NCI-H1092 treated with DMSO at 0.1 percent for 48 hours (cell line): ENCODE data around the gene IRGC.
A peak's percentile ranks its signal among the peaks of the same experiment; 100 is the strongest.

Experiments used
- DNase-seq: peaks from one replicate; lab custom pipeline; 2025; lab: John Stamatoyannopoulos, UW

Gene IRGC

DNA sequence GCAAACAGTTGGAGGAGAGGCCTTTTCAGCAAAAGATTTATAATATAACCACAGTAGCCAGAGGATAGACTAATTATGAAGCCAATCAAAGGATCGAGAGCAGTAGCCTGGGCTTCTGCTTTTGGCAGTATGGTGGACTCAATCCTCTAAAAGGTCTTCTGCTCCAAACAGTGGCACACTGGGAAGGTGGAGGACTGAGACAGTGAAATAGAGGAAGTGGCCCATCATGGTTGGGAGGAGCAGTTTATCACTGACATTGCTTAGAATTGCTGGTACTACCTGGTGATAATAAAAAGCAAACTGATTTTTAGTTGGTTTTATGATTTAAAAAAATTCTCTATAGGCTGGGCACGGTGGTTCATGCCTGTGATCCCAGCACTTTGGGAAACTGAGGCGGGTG is 25.0 kb upstream of the IRGC start:
- DNase-seq: no peak

DNA sequence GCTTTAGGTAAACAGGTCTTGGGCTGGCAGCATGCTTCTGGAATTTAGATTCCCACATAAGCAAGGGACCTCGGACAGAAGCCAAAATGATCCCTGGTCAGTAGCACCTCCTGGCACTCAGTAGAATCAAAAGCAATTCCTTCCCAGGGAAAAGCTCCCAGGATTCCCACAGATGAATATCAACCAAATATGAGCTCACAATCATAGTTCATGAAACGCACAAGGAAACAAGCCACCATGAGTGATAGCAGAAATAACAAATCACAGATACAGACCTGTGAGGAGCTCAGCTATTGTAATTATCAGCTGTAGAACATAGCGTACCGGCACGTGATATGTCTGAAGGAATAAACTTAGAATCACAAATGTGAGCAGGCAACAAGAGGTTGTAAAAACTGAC is 24.1 kb upstream of the IRGC start:
- no peak for DNase-seq

DNA sequence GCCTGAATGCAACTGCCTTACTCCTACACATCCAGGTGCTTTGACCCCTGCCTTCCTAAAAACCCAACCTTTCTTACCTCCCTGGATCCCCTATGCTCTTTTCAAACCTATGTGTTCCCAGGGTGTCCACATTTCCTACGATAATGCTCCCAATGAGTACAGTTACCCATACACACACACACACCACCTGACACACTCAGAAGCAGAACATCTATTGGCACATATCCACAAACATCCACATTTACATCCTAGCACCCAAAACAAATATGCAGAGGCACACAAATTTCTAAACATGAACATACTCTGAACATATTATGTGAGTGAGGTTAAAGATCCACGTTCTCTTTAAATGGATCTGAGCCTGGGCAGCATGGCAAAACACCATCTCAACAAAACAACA is 23.5 kb upstream of the IRGC start:
- no peak for DNase-seq

DNA sequence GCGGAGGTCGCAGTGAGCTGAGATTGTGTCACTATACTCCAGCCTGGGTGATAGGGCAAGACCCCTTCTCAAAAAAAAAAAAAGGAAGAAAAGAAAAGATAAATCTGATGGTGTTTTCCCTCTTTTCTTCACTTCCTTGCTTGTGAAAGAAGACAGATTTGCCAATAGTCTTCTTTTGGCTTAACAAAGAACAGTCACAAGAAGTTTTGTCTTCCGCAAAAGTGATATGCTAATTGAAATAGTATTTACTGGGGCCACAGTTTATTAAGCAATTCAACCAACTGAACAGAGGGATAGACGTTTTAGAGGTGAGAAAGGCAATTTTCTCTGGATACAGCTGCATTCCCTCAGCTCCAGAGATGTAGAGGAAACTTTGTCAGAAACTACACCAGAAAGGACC is 23.0 kb upstream of the IRGC start:
- DNase-seq: no peak

DNA sequence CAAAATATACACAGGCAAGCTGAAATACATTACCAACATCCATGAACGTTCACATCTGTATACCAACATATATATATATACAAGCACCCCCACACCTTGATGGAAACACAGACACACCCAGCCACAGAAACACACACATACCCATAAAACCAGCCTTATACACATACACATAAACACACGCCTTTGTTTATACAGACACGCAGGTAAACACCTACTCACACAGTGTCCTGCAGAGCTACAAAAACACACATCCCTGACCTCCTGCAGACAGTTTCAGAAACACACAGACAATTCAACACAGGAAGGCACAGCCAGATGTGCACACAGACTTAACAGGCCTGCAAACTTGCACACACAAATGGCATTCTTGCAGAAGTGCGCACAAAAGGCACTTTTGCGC is 21.3 kb upstream of the IRGC start:
- DNase-seq: no peak

DNA sequence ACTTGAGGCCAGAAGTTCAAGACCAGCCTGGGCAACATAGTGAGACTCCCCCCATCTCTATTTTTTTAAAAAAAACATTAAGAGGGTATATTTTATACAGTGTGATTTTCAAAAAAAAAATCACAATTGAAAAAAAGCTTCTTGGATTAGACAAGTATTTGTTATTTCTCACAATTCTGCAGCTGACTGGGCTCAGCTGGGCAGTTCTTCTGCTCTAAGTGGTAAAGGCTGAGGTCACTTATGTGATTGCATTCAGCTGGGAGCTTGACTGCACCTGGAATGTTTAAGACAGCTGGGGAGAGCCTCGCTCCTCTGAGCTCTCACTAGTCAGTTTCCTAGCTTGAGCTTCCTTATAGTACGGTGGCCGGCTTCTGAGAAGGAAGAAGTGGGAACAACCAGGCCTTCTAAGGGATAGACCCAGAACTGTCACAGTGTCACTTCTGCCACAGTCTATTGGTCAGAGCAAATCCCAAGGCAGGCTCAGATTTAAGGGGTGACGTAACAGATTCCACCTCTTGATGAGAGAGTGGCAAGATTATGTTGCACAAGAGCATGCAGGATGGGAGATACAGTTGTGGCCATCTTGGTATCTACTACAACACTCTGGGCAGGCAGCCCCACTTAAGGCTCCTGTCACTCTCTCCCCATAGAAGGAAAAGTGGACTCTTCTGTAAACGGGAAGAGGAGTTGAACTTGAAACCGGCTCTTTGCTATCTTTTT is 19.7 kb upstream of the IRGC start:
- DNase-seq: no peak

DNA sequence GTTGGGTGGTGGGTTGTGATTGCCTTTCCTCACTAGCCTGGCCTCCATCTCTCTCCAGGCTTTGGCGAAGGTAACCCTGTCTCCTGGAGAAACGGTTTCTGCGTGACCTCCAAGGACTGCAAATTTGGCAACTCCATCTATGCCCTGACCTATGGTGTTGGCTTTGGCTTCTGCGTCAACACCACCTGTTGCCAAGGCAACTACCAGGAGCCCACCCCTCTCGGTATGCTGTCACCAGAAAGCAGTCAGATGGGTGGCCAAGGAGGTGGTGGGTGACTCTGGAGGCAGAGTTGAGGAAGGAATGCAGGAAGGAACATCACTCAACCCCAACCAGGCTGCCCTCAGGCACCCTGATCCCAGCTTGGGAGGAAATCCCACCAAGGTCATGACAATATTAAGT is 18.6 kb upstream of the IRGC start:
- DNase-seq: no peak

DNA sequence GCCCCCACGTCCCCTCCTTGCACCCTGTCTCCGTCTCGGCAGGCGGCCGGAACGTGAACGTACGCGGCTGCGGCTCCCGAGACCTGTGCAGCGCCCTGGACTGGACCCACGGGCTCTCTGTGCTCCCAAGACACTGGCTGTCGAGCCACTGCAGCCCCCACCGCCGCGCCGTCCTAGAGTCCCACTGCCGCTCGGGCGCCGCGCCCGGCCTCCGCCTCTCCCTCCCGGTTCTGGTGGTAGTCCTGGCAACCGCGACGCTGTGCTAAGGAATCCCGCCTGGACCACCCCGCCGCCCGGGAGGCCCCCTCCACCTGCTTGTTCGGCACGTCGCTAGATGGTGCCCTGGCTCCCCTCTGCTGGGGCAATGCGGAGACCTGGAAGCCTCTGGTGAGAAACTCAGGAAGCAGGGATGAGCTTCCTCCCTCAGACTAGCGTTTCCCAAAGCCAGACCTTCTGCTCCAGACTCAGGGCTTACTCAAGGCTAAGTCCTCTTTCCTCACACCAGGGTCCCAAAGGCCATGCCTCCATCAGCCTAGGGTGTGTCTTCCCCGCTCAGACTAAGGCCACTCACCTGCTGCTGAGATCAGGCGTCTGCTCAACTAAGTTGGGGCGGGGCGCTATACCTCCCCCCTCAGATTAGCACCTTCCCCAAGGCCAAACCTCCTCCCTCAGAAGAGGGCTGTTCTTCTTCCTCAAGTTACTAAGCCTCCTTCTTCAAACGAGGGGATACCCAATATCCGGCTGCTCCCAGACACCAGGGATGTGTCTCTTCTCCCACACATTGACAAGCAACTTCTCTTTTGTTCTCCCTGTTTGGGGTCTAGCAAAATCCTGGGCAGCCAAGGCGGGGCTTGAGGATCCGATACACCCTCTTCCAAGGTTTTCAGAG is 16.1 kb upstream of the IRGC start:
- peak; percentile 1 for DNase-seq

DNA sequence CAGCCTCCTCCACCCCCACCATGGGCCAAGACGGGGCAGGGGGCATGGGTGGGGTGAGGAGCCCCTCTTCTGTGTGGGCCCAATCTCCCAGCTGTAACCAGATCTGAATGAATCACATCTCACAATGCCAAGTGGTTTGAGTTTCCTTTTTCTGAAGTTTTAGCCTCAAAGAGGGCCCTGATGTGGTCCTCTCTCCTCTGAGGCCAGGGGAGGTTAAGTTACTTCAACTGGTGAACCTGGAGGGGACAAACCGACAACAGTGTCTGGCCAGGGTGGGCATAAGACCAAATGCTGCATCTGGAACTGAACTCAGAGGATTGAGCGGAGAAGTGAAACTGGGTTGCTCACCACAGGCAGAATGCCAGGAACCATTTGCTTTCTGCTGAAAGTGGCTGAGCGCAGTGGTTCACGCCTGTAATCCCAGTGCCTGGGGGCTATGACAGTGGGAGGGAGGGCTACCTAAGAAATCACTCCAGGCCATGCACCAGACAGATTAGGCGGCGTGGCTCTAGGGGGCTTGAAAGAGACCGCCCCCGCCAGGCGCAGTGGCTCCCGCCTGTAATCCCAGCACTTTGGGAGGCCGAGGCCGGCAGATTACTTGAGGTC is 15.4 kb upstream of the IRGC start:
- DNase-seq: no peak

DNA sequence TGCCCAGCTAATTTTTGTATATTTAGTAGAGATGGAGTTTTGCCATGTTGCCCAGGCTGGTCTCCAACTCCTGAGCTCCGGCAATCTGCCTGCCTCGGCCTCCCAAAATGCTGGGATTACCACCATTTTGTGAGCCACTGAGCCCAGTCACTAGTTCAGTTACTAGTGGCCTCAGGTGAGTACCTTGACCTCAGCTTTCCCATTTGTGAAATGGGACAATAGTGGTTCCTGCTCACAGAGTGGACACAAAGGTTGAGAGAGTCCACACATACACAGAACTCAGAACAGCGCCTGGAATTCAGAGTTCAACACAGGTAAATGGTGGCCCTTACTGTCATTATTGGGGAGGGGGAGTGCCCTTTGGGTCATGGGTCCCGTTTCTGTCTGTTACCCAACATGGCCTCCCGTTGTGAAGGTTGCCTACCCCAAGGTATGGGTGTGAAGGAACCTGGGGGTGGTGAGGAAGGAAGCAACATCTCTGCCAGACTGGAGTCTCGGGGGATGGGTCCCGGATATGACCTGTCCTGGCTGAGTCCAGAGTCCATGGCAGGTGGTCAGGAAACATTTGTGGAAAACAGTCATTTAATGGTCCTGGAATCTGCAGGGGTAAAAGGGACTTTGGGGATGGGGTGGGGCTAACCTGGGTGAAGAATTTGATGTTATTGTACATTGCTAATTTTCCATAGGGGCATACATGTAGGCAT is 11.7 kb upstream of the IRGC start:
- DNase-seq: no peak

DNA sequence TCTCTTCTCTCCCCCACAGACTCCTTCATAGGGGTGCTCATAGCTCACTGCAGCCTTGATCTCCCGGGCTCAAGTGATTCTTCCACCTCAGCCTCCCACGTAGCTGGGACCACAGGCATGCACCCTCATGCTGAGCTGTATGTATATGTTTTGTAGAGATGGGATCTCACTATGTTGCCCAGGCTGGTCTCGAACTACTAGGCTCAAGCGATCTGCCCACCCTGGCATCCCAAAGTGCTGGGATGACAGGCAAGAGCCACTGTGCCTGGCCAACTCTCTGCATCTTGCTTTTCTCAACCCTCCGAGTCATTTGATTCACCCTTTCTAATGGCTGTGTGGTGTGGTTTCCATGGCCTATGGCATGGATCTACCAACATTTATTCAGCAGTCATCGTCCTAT is 10.1 kb upstream of the IRGC start:
- no peak for DNase-seq

DNA sequence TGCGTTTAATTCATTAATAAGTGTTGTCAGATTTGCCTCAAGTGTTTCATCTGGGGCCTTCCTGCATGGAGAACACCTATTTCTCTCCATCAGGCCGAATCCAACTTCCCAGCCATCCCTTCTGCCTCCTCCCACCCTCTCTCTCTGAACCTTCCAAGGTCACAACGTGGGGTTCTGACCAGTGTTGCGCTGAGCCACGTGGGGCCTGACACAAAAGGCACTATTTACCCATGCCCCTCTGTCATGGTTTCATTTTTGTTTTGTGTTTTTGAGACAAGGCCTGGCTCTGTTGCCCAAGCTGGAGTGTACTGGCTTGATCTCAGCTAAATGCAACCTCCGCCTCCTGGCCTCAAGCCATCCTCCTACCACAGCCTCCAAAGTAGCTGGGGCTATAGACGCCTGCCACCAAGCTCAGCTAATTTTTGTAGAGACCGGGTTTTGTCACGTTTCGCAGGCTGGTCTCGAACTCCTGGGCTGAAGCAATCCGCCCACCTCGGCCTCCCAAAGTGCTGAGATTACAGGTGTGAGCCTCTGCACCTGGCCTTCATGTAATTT is 8.6 kb upstream of the IRGC start:
- DNase-seq: no peak

DNA sequence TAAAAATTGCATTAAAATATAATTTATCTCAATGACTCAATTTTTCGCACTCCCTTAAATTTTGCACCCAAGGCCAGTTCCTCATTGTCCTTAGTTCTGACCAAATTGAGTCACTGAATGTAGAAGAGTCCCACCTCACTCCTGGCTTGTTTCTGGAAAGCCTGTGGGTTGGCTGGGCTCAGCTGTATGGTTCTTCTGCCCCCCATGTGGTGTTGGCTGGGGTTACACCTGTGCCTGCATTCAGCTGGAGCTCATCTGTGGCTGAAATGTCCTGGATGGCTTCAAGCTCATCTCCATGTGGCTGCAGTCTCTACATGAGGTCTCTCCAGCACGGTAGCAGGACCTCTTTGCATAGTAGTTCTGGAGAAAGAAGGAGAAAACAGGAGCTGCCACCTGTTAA is 7.2 kb upstream of the IRGC start:
- no peak for DNase-seq

DNA sequence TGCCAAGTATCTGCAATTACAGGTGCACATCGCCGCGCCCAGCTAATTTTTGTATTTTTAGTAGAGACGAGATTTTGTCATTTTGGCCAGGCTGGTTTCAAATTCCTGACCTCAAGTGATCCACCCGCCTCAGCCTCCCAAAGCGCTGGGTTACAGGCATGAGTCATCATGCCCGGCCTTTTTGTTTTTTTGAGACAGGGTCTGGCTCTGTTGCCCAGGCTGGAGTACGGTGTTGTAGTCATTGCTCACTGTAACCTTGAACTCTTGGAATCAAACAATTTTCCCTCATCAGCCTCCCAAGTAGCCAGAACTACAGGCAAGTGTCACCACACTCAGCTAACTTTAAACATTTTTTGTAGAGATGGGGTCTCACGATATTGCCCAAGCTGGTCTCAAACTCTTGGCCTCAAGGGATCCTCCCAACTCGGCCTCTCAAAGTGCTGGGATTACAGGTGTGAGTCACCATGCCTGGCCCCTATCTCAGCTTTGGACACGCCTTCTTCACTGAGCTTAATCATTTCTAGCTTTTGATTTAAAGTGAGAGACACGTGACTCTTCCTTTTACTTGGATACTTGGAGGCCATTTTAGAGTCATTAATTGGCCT is 4.0 kb upstream of the IRGC start:
- no peak for DNase-seq

DNA sequence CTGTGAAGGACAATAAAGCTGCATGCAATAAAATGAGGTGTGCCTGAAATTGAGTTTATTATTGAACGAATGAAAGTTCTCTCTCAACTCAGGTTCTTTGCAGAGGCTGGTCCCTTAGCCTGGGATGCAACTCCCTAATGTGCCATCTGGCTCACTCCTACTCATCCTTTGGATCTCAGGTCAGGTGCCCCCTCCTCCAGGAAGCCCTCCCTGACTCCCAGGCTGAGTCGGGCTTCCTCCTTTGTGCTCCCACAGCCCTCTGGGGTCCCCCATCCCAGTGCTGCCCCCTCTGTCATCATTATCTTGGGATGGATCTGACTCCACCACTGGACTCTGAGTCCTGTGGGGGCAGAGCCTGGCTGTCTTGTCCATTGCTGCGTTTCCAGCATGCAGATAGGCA is 2.7 kb upstream of the IRGC start:
- no peak for DNase-seq

DNA sequence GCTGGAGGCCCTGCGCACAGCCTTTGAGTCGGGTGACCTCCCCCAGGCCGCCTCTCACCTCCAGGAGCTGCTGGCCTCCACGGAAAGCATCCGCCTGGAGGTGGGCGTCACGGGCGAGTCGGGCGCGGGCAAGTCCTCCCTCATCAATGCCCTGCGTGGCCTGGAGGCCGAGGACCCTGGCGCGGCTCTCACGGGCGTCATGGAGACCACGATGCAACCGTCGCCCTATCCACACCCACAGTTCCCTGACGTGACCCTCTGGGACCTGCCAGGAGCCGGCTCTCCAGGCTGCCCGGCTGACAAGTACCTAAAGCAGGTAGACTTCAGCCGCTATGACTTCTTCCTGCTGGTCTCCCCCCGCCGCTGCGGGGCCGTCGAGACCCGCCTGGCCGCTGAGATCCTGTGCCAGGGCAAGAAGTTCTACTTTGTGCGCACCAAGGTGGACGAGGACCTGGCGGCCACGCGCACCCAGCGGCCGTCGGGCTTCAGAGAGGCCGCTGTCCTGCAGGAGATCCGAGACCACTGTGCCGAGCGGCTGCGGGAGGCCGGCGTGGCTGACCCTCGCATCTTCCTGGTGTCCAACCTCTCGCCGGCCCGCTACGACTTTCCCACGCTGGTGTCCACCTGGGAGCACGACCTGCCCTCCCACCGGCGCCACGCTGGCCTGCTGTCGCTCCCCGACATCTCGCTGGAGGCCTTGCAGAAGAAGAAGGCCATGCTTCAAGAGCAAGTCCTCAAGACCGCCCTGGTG is 2.9 kb downstream of the IRGC start:
- DNase-seq: no peak

DNA sequence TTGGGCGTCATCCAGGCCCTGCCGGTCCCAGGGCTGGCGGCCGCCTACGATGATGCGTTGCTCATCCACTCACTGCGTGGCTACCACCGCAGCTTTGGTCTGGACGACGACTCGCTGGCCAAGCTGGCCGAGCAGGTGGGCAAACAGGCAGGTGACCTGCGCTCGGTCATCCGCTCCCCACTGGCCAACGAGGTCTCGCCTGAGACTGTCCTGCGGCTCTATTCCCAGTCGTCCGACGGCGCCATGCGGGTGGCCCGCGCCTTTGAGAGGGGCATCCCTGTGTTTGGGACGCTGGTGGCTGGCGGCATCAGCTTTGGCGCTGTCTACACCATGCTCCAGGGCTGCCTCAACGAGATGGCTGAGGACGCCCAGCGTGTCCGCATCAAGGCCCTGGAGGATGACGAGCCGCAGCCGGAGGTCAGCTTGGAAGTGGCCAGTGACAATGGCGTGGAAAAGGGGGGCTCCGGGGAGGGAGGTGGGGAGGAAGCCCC is 3.5 kb downstream of the IRGC start:
- no peak for DNase-seq

DNA sequence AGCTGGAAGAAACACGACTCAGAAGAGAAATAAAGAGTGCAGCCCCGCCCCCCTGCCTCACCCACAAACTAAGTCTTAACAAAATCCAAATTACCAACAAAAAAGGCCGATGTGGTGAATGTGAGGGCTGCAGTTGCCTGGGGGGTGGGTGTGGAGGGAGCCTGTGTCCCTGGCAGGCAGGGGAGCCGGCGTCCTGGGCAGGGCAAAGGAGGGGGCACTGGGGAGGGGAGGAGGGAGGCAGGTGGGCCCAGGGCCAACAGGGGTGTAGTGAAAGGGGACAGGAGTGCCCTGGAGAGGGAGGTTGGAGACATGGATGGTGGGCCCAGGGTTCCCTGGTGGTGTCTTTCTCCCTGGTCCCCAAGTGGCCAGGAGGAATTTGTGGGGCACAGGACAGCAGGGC is 4.0 kb downstream of the IRGC start:
- DNase-seq: no peak

DNA sequence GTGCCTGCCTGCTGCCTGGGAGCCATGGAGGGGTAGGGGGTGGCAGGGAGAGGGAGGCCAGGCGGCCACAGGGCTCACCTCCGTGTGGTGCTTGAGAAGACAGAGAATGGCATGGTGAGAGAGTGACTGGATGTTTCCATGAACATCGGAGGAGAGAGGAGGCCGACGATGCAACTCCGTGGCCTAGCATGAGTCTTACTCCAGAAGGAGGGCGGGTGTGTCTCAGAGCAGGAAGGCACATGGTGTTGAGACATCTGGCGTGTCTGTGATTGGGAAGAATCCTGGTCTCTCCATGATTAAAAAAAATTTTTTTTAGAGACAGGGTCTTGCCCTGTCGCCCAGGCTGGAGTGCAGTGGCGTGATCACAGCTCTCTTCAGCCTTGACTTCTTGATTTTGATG is 5.1 kb downstream of the IRGC start:
- no peak for DNase-seq

DNA sequence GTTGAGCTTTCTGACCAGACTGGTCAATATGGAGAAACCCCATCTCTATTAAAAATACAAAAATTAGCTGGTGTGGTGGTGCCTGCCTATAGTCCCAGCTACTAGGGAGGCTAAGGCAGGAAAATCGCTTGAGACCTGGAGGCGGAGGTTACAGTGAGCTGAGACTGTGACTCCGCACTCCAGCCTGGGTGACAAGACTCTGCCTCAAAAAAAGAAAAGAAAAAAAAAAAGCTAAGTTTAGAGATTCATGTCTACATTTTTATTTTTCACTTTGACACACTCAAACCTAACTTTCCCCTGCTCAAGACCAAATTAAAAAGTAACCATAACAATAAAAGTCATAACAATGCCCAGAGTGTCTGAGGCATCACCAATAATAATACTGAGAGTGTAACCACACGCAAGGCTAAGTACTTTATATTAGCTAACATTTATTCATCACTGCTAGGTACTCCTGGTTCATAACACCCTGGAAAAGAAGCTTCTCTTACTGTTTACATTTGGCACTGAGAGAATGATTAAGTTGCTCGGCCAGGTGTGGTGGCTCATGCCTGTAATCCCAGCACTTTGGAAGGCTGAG is 5.7 kb downstream of the IRGC start:
- no peak for DNase-seq

DNA sequence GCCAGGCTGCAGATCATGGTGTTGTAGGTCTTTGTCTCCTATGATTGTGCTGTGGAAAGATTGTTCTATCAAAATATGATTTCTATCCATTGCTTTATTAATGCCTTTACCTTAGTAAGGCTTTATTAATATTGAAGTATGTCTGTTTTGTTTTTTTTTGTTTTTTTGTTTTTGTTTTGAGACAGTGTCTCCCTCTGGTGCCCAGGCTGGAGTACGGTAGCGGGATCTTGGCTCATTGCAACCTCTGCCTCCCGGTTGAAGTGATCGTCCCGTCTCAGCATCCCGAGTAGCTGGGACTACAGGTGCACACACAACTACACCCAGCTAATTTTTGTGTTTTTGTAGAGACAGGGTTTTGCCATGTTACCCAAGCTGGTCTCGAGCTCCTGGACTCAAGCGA is 7.7 kb downstream of the IRGC start:
- DNase-seq: no peak
